ENCODE data around the gene BCL10.
"Not testable (repeated sequence)": the region's sequence is repeated elsewhere in the genome, so short reads cannot be mapped to it uniquely, and the experiment has no call there.

The BCL10 gene

DNA sequence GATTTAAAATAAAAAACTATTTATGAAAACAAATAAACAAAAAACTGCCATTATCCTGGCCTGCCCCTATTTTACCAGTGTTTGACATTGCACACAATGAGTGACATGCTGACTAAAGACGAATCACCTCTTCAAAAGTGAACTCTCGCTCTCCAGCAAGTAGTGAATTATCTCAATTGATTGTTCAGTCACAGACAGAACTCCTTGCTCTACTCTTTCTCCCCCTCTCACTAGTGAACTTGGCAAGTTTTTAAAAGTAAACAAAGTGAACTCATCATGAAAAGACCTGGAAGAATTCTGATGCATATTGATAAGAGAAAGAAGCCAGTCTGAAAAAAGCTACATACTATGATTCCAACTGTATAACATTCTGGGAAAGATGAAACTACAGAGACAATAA, 12.3 kb downstream of the BCL10 start:
- no peak for DNase-seq (ENCODE audit: low spot score)

- DNase-seq (ENCODE audit: low spot score): no peak
These were observed 13.4 kb downstream of the BCL10 start for GRCh38 chr1:85262985-85263384.

DNA sequence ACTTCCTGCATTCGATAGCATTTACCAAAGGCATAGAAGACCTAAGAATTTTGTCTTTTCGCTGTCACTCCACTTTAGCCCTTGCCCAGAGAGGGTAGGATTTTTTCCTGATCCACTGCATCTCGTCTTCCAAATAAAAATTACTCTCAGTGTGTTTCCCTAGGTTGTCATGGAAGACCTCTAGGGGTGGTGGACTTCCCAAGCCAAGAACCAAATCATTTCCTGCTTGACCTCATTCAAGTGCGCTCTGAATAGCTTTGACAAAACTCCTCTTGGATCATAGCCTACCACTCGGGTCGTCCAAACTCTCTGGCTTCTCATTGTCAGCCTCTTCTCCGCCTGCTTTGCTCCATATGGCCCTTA, 16.5 kb downstream of the BCL10 start:
- DNase-seq (ENCODE audit: low spot score): peak; percentile 18

- DNase-seq (ENCODE audit: low spot score): peak; percentile 77
These were observed 17.1 kb downstream of the BCL10 start, which contains the start of gene C1orf52 for GRCh38 chr1:85259118-85259911. TSS of gene C1orf52 (minus strand) at chr1:85259662. CDS start at chr1:85259633, 29 bp downstream.

DNA sequence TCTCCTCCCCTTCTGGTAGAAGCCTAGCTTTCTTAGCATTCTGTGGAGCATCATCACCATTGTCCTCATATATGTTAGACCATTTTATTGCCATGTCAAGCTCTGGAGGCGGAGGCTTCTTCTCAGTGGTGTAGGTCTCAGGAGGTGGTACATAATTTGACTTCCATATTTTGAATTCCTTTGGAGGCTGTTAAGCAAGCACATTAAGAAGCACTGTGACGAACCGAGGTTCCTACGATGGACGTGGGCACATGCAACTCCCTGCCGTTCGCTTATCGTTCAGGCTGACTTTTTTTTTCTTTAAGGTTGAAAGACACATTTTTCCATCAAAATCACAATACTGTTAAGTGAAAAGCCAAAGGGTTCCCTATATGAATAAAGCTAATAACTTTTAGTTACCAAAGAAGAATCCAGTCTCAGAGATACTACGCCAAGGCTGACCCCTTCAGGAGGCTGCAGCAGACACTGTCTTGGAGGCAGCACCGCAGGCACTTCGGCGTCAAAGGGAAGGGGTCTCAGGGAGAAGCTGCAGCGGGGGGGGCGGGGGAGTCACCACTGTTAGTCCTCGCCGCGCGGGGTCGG, 17.8 kb downstream of the BCL10 start:
- no peak for DNase-seq (ENCODE audit: low spot score)

DNA sequence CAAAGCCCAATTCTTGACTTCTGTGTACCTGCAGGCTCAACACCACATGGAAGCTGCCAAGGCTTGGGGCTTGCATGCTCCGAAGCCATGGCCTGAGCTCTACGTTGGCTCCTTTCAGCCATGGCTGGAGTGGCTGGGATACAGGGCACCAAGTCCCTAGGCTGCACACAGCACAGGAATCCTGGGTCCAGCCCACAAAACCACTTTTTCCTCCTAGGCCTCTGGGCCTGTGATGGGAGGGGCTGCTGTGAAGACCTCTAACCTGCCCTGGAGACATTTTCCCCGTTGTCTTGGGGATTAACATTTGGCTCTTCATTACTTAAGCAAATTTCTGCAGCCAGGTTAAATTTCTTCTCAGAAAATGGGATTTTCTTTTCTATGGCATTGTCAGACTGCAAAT, 27.4 kb downstream of the BCL10 start:
- DNase-seq (ENCODE audit: low spot score): not testable (repeated sequence)

GRCh38 chr1:85245891-85246290, 30.5 kb downstream of the BCL10 start:
- no peak for DNase-seq (ENCODE audit: low spot score)

DNA sequence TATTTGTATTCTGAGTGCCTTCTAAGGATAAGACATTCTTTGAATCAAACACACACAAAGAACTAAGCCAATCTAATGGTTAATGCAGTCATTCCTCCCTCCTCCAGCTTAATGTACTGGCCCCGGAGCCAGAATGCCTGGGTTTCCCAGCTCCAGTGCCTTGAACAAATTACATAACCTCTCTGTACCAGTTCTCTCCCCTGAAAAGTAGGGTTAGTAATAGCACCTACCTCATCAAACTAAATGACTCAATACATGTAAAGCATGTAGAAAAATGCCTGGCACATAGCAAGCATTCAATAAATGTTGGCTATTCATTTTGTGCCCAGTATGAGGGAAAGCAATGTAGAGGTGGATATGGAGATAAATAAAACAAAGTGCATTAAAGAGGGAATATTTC, 31.0 kb downstream of the BCL10 start:
- DNase-seq (ENCODE audit: low spot score): no peak

DNA sequence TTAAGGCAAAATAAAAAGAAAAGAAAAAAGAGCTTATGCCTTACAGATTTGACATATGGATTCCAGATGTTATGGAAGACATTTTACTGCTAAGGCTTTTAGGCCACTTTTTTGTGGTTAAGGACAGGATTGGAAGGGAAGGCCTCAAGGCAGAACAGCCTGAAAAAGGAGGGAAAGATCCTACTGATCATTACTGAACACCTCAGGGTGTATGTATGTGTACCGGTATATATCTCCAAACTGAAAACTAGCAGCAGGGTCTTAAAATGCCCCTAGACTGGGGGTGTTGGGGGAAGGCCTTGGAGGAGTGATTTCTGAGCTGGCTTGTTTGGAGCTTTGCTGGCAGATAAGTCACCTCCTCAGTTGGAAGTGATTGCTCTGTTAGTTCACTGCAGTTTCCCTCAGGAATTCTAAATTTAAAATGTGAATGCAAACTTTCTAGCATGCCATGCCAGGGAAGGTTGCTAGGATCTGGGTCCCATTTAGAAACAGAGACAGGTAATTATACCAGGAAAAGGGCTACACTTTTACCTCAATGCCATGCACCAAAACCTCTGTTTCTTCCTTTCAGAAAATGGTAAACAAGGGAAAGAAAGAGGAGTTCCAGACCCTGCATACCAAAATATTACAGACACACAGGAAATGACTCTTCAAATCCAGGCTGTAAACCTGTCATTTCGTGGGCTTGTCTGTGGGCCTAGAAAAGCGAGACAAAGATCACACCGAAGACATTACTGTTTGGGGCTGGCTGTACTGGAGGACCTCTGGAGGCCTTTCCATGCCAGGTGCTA, 32.0 kb downstream of the BCL10 start:
- DNase-seq (ENCODE audit: low spot score): no peak

GRCh38 chr1:85243372-85243771, 33.1 kb downstream of the BCL10 start:
- DNase-seq (ENCODE audit: low spot score): no peak

DNA sequence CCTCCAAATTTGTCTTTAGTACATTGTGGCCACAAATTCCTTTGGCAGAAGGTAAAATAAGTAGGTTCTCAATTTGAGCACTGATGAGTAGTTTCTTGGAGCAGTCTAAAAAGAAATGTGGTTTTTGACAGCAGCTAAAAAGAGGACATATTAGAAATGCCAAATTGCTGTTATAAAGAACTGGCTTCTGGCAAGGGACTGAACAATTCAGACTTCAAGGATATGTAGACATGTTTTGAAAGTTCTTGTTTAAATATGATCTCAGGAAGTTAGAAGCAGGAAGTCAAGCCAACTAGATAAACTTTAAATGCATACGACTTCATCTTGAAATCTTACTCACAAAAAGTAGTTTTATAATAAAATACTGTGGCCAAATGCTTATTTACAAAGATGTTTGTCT, 35.8 kb downstream of the BCL10 start:
- no peak for DNase-seq (ENCODE audit: low spot score)

GRCh38 chr1:85240174-85240601, 36.2 kb downstream of the BCL10 start:
- peak; percentile 29 for DNase-seq (ENCODE audit: low spot score)

DNA sequence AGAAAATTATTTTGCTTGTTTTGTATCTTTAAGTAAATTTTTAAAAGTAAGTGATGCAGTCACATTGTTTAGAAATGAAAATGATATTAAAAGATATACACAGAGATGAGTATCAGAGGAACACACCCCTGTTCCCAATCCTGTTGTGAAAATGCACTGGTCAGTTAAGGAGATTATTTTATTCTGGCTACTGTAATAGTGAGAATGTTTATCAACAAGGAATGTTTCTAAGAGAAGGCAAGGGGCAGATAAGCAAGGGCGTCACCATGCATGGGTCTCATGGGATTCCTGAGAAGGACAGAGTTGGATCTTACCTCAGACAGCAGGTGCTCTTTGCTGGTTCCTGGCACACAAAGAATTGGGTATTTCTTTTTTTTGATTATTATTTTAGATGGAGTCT, 38.8 kb downstream of the BCL10 start:
- DNase-seq (ENCODE audit: low spot score): no peak

GRCh38 chr1:85230305-85230977, 46.0 kb downstream of the BCL10 start:
- DNase-seq (ENCODE audit: low spot score): no peak

- no peak for DNase-seq (ENCODE audit: low spot score)
These were observed 46.8 kb downstream of the BCL10 start for GRCh38 chr1:85229574-85230097.

DNA sequence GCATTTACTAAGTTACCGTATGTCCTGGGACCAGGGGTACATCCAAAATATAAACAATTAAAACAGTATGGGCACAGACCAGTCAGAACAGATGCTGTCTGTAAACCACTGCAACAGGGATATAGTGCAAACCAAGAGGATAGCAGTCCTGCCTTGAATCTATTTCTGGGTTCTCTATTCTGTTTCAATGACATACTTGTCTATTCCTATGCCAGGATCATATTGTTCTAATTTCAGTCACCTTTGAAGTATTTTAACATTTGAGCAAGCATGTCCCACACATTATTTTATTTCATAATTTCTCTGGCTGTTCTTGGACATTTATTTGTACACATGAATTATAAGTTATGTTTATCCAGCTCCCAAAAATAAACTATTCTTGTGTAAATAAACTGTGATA, 47.5 kb downstream of the BCL10 start:
- DNase-seq (ENCODE audit: low spot score): no peak

- DNase-seq (ENCODE audit: low spot score): no peak
These were observed 50.6 kb downstream of the BCL10 start for GRCh38 chr1:85225624-85226380.

DNA sequence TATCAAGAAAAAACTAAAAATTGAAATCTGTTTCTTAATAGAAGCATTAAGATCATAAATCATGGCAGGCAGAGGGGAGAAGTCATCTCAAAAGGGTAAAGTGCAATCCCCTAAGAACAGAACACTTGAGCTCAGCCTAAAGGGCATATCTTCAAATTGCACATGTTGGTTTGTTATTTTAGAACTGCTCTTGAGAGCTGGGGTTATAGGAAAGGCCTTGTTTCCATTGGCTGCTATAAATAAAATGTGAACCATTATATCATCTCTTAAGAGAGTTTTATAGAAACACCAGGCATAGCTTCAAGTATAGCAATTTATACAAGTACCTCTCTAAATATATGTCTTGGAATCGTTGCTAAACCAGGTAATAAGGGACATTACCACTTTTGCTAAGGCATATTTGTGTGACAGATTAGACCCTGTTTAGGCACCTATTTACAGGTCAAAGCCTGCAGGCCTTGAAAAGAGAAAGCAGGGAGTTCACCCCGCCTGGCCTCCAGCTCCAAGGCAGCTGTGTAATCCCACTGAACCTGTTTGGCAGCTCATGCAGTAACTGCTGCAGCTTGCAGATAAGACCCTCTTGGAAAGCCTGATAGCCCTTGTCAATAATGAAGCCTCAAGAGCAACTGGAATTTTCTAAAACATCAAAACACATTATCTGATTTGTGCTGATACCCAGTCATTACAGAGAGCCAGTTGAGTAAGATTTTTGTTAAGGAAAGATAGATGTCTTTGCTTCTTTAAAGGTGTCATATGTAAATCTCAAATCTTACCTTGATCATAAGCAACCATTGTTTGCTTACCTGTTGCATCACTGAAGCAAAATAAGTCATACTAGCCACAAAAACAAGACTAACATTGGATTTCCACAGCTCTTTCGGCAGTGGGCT, 51.5 kb downstream of the BCL10 start:
- no peak for DNase-seq (ENCODE audit: low spot score)

GRCh38 chr1:85224295-85224694, 52.1 kb downstream of the BCL10 start:
- DNase-seq (ENCODE audit: low spot score): no peak

- DNase-seq (ENCODE audit: low spot score): no peak
These were observed 53.1 kb downstream of the BCL10 start for GRCh38 chr1:85223334-85223733.
